Measurements from ENCODE around the gene PAAF1.
A peak's percentile ranks its signal among the peaks of the same experiment; 100 is the strongest.

Gene PAAF1

GRCh38 chr11:73945396-73945795, 68.6 kb downstream of the PAAF1 start:
- DNase-seq (ENCODE audit: low spot score), result no peak

- no peak for DNase-seq (ENCODE audit: low spot score)
Measured at GRCh38 chr11:73946798-73947458, 70.1 kb downstream of the PAAF1 start.

GRCh38 chr11:73949246-73949645, 72.4 kb downstream of the PAAF1 start:
- DNase-seq (ENCODE audit: low spot score), result no peak

- no peak for DNase-seq (ENCODE audit: low spot score)
Measured at GRCh38 chr11:73949912-73950311, 73.1 kb downstream of the PAAF1 start.

GRCh38 chr11:73950869-73951710, 74.3 kb downstream of the PAAF1 start, which contains the start of gene DNAJB13:
DNAJB13 (plus strand) TSS chr11:73951026; CDS start chr11:73951070, 44 bp downstream.
- DNase-seq (ENCODE audit: low spot score), result no peak

GRCh38 chr11:73951797-73952196, 75.0 kb downstream of the PAAF1 start:
- no peak for DNase-seq (ENCODE audit: low spot score)

- no peak for DNase-seq (ENCODE audit: low spot score)
Measured at GRCh38 chr11:73956876-73957653, 80.3 kb downstream of the PAAF1 start.

GRCh38 chr11:73957654-73958361, 81.0 kb downstream of the PAAF1 start:
- DNase-seq (ENCODE audit: low spot score), result peak; percentile 59

GRCh38 chr11:73958521-73959141, 81.8 kb downstream of the PAAF1 start:
- DNase-seq (ENCODE audit: low spot score), result no peak

- no peak for DNase-seq (ENCODE audit: low spot score)
Measured at GRCh38 chr11:73961321-73961720, 84.5 kb downstream of the PAAF1 start.

- DNase-seq (ENCODE audit: low spot score), result no peak
Measured at GRCh38 chr11:73962101-73962705, 85.4 kb downstream of the PAAF1 start.

- no peak for DNase-seq (ENCODE audit: low spot score)
Measured at GRCh38 chr11:73963861-73964260, 87.1 kb downstream of the PAAF1 start.

GRCh38 chr11:73965076-73965763, 88.4 kb downstream of the PAAF1 start:
- DNase-seq (ENCODE audit: low spot score), result no peak

GRCh38 chr11:73965764-73966121, 88.9 kb downstream of the PAAF1 start:
- DNase-seq (ENCODE audit: low spot score), result no peak

GRCh38 chr11:73968356-73968966, 91.7 kb downstream of the PAAF1 start:
- DNase-seq (ENCODE audit: low spot score), result no peak

GRCh38 chr11:73969091-73969490, 92.3 kb downstream of the PAAF1 start:
- no peak for DNase-seq (ENCODE audit: low spot score)

GRCh38 chr11:73969991-73970800, 93.4 kb downstream of the PAAF1 start:
- DNase-seq (ENCODE audit: low spot score), result no peak

- DNase-seq (ENCODE audit: low spot score), result no peak
Measured at GRCh38 chr11:73971175-73971719, 94.4 kb downstream of the PAAF1 start.

GRCh38 chr11:73972187-73972586, 95.4 kb downstream of the PAAF1 start:
- no peak for DNase-seq (ENCODE audit: low spot score)
